Caco-2 (cell line): ENCODE data around the gene BAK1. TPM values are rescaled to one million over a fixed set of nuclear protein-coding genes. Genes with fewer than 3 reads are reported as not detected.

ENCODE experiments used
- BruUV-seq: library from RNA; stranded (reverse); fragments of 400-500 nt; replicated peaks from 2 replicates; lab custom pipeline; 2021; lab: Mats Ljungman, UMichigan
- CTCF ChIA-PET: fragments of 300-600 bp; sonication (Branson Sonifier 250); formaldehyde crosslinking; loops from one replicate; lab custom pipeline; 2022; ENCODE audit warnings: antibody characterized with exemption; lab: Charles Lee
- POLR2A ChIA-PET: fragments of 300-600 bp; sonication (Branson Sonifier 250); formaldehyde crosslinking; loops from one replicate; lab custom pipeline; 2022; ENCODE audit warnings: antibody characterized with exemption; lab: Charles Lee
- DNase-seq, 2 experiments: peaks; one replicate each; pipeline versions ENCODE4 v3.0.0 to v3.0.0-alpha.2; 2020 to 2022
- H3K27me3 ChIP-seq: replicated peaks from 2 replicates; pipeline ENCODE4 v1.6.0; 2011; ENCODE audit warnings: low read length; ENCODE audit not compliant: control insufficient read depth, insufficient read depth
- H3K36me3 ChIP-seq: 2 replicates; pipeline ENCODE4 v1.5.1; 2011; ENCODE audit warnings: low read length; ENCODE audit not compliant: control insufficient read depth, insufficient read depth
- H3K4me1 ChIP-seq: fragments of 250-450 bp; sonication (Bioruptor Pico); 2 replicates; pipeline ENCODE4 v1.5.1; 2020; ENCODE audit warnings: mild to moderate bottlenecking
- H3K4me3 ChIP-seq: 2 replicates; pipeline ENCODE4 v1.5.1; 2011; ENCODE audit warnings: low read depth, mild to moderate bottlenecking, control low read depth, low read length
- H3K9me3 ChIP-seq: fragments of 250-450 bp; sonication (Bioruptor Pico); 2 replicates; pipeline ENCODE4 v1.5.1; 2020; ENCODE audit warnings: mild to moderate bottlenecking, moderate library complexity
- H3K27ac Mint-ChIP-seq: one replicate; pipeline ENCODE4 v1.8.0; 2022; ENCODE audit warnings: mixed read lengths; ENCODE audit not compliant: unreplicated experiment
- H3K27me3 Mint-ChIP-seq: one replicate; pipeline ENCODE4 v1.8.0; 2022; ENCODE audit warnings: mixed read lengths; ENCODE audit not compliant: insufficient read depth, unreplicated experiment
- H3K36me3 Mint-ChIP-seq: one replicate; pipeline ENCODE4 v1.8.0; 2022; ENCODE audit warnings: mild to moderate bottlenecking, mixed read lengths; ENCODE audit not compliant: insufficient read depth, unreplicated experiment
- H3K4me1 Mint-ChIP-seq: one replicate; pipeline ENCODE4 v1.8.0; 2022; ENCODE audit warnings: low read depth, mixed read lengths; ENCODE audit not compliant: unreplicated experiment
- H3K4me3 Mint-ChIP-seq: one replicate; pipeline ENCODE4 v1.8.0; 2022; ENCODE audit warnings: mild to moderate bottlenecking, moderate library complexity, mixed read lengths; ENCODE audit not compliant: unreplicated experiment
- H3K9me3 Mint-ChIP-seq: one replicate; pipeline ENCODE4 v1.8.0; 2022; ENCODE audit warnings: mixed read lengths; ENCODE audit not compliant: unreplicated experiment
- intact Hi-C: fragments of 100-400 bp; cut with micrococcal nuclease; formaldehyde crosslinking; loops from one replicate; pipeline ENCODE4 v1.10.0; 2022; ENCODE audit not compliant: unreplicated experiment
- total RNA-seq: library from RNA; stranded (reverse); gene quantifications from 2 replicates; pipeline ENCODE4 v1.2.3, GENCODE V29; 2022
- TF ChIP-seq, protein P1 (sequence below), 2 experiments: fragments of 200-600 bp in 1 of 2; IDR thresholded peaks; 1 replicate in 1 of 2; 2 replicates in 1 of 2; pipeline versions ENCODE4 v1.5.1 to v1.8.0; 2011 to 2022; ENCODE audit warnings: antibody characterized with exemption in 1 of 2, control low read depth in 1 of 2, inconsistent platforms in 1 of 2, low read depth in 1 of 2, low read length in 1 of 2, mild to moderate bottlenecking in 1 of 2, moderate library complexity in 1 of 2; ENCODE audit not compliant: insufficient read depth in 1 of 2, severe bottlenecking in 1 of 2, unreplicated experiment in 1 of 2

BAK1 gene
- total RNA-seq, 1 experiment from 2014 or later: 29.4 TPM

DNA sequence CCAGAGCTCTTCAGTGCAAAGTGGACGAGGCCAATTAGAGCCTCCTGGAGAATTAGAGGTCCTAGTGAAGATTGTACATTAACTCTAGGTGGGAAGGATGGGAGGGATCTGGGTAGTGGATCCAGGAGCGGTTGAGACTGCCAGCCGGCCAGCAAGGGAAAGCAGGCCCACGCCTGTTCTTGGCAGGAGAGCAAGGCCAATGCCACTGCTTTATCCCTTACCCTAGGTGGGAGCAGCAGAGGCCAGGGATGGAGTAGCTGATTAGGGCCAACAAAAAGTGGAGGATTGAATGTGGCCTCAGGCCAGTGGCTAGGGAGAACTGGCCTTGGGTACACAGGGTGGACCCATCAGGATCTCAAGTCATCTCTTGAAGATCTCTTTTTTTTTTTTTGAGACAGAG, 44.8 kb upstream of the BAK1 start:
- TF ChIP-seq, protein P1, sequence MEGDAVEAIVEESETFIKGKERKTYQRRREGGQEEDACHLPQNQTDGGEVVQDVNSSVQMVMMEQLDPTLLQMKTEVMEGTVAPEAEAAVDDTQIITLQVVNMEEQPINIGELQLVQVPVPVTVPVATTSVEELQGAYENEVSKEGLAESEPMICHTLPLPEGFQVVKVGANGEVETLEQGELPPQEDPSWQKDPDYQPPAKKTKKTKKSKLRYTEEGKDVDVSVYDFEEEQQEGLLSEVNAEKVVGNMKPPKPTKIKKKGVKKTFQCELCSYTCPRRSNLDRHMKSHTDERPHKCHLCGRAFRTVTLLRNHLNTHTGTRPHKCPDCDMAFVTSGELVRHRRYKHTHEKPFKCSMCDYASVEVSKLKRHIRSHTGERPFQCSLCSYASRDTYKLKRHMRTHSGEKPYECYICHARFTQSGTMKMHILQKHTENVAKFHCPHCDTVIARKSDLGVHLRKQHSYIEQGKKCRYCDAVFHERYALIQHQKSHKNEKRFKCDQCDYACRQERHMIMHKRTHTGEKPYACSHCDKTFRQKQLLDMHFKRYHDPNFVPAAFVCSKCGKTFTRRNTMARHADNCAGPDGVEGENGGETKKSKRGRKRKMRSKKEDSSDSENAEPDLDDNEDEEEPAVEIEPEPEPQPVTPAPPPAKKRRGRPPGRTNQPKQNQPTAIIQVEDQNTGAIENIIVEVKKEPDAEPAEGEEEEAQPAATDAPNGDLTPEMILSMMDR (IDR thresholded peaks at IDR 0.05; ENCODE audit: insufficient read depth in 1 of 2, low read depth in 1 of 2, low read length in 1 of 2, severe bottlenecking in 1 of 2, unreplicated experiment in 1 of 2): no peak
- H3K4me1 Mint-ChIP-seq: peaks cover 40% of the 10 kb centered on the region
- no peaks in the 10 kb centered on the region for H3K27me3 ChIP-seq
- peaks cover 7% of the 10 kb centered on the region for H3K36me3 Mint-ChIP-seq
- DNase-seq: no peak
- H3K9me3 ChIP-seq: no peaks in the 10 kb centered on the region
- H3K4me1 ChIP-seq: peaks cover 55% of the 10 kb centered on the region
- intact Hi-C loops: no loop called here
- BruUV-seq: no TSS peak
- H3K9me3 Mint-ChIP-seq: no peaks in the 10 kb centered on the region
- no peaks in the 10 kb centered on the region for H3K27me3 Mint-ChIP-seq
- POLR2A ChIA-PET: no interaction called here
- no peaks in the 10 kb centered on the region; the same call in 1 of the 2 replicates for H3K36me3 ChIP-seq
- no peak overlapping the region for H3K4me3 ChIP-seq
- no peak overlapping the region for H3K4me3 Mint-ChIP-seq
- no peak overlapping the region for H3K27ac Mint-ChIP-seq
- CTCF ChIA-PET: no interaction called here

DNA sequence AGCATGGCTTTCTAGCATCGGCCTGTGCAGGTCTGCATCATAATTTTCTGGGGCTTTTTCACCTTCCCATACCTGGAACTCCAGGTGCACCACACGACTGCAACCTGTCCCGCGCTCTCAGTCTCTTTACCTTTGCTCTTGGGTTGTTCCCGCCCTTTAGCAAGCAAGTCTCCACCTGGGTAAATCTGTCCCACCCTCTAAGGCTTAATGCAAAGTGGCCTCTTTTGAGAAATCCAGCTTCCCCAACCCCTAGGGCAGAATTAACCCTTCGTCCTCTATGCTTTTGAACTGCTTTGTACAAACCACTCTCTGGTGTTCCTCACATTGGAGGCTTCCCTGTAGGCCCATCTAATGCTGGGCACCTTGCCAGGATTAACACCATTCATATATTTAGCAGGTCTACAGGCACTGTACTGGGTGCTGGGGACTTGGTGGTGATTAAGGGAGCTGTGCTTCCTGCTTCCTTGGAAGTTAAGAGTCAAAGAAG, 43.9 kb upstream of the BAK1 start:
- CTCF ChIA-PET: interaction anchor here (1.0 to 1.5 kb wide), 2 partner anchors 8 to 138 kb away, joined by 3 read pairs; no protein-coding TSS in a partner anchor
- Histone ChIP-seq H3K4me1 (peaks cover 58% of the 10 kb centered on the region), H3K36me3 (no peaks in the 10 kb centered on the region; the same call in 1 of the 2 replicates), H3K9me3 (no peaks in the 10 kb centered on the region), H3K4me3 (peak overlapping the region; percentile 7), H3K27me3 (no peaks in the 10 kb centered on the region)
- H3K27me3 Mint-ChIP-seq: no peaks in the 10 kb centered on the region
- POLR2A ChIA-PET: interaction anchor here (0.5 kb wide), 1 partner anchor 1767 kb away, joined by 3 read pairs; no protein-coding TSS in a partner anchor
- DNase-seq: peak in 1 of 2 experiments; percentile 43
- no peaks in the 10 kb centered on the region for H3K9me3 Mint-ChIP-seq
- TF ChIP-seq, protein P1 (IDR thresholded peaks at IDR 0.05; ENCODE audit: insufficient read depth in 1 of 2, low read depth in 1 of 2, low read length in 1 of 2, severe bottlenecking in 1 of 2, unreplicated experiment in 1 of 2): no peak
- peak overlapping the region; percentile 69 for H3K27ac Mint-ChIP-seq
- H3K4me1 Mint-ChIP-seq: peaks cover 40% of the 10 kb centered on the region
- peak overlapping the region; percentile 86 for H3K4me3 Mint-ChIP-seq
- peaks cover 7% of the 10 kb centered on the region for H3K36me3 Mint-ChIP-seq
- BruUV-seq: no TSS peak
- intact Hi-C loops: loop anchor here (2.0 kb wide), 1 partner anchor 33 kb away; no protein-coding TSS in a partner anchor

DNA sequence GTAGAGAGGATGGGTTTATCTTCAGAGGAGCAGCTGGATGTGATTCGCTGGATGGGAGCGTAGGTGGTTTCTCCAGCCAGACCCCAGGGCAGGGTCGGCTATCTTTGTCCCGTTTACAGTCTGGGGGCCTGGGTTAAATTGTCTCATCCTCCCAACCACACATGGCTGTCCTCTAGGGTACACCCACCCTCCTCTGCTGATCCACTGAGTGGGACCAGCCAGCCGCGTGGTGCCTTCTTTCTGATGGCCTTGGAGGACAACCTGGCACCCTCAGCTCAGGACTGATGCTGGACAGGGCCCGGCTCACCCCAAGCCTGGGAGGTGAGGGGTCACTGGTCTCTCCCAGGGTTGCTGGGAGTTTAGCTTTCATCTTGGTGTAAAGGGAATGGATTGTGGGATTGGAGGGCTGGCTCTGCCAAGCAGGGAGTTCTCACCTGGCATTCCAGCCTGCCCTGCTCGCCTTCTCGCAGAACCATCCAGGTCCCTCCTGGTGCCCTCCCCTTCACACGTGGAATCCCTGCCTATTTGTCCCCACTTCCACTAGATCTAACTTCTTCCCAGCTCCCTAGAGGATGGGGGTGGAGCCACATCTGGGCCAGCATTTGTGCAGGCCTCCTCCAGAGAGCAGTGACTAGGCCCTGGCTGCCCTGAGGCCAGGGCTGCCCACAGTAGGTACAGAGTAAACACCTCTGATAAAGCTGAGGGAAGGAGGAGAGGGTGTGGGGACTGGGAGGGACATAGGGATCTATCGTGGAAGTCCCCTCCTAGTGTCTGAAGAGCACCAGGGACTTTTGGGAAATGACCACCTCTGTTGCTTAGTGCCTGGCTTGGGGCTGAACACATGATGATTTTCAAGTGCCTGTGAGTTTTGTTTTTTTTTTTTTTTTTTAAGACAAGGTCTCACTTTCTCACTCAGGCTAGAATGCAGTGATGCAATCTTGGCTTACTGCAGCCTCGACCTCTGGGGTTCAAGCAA, 42.7 kb upstream of the BAK1 start:
- ChIA-PET CTCF (interaction anchor here (0.6 to 1.5 kb wide), 5 partner anchors 10 to 78 kb away, joined by 3 to 8 read pairs (median 3); no protein-coding TSS in a partner anchor), POLR2A (interaction anchor here (0.6 kb wide), 1 partner anchor 89 kb away, joined by 7 read pairs; the partner anchor contains the start of gene UQCC2)
- no peaks in the 10 kb centered on the region for H3K27me3 Mint-ChIP-seq
- TF ChIP-seq, protein P1 (IDR thresholded peaks at IDR 0.05; ENCODE audit: insufficient read depth in 1 of 2, low read depth in 1 of 2, low read length in 1 of 2, severe bottlenecking in 1 of 2, unreplicated experiment in 1 of 2): no peak
- BruUV-seq: no TSS peak
- peak; percentile 27 to 53 for DNase-seq
- peak overlapping the region; percentile 86 for H3K4me3 Mint-ChIP-seq
- no peaks in the 10 kb centered on the region for H3K9me3 ChIP-seq
- H3K36me3 ChIP-seq: no peaks in the 10 kb centered on the region; the same call in 1 of the 2 replicates
- no peaks in the 10 kb centered on the region for H3K9me3 Mint-ChIP-seq
- intact Hi-C loops: loop anchor here (2.0 kb wide), 1 partner anchor 32 kb away; no protein-coding TSS in a partner anchor
- peak overlapping the region; percentile 68 for H3K27ac Mint-ChIP-seq
- peaks cover 46% of the 10 kb centered on the region for H3K4me1 ChIP-seq
- peak overlapping the region; percentile 94 for H3K4me3 ChIP-seq
- H3K36me3 Mint-ChIP-seq: peaks cover 7% of the 10 kb centered on the region
- no peaks in the 10 kb centered on the region for H3K27me3 ChIP-seq
- H3K4me1 Mint-ChIP-seq: peaks cover 30% of the 10 kb centered on the region
